Mesenteric fat pad (tissue), 1 donor: ENCODE measurements around the gene ACTR3C. TPM values are rescaled to one million over a fixed set of nuclear protein-coding genes. Genes with fewer than 3 reads are reported as not detected.

ENCODE experiments used
- DNase-seq: peaks from one replicate; pipeline ENCODE4 v3.0.0-alpha.2; 2020; ENCODE audit warnings: low spot score
- total RNA-seq: library from RNA; stranded (reverse); fragmentation: NEBNext Ultra II Directional; extraction: Animal tissue kit (Norgen Biotek cat#: 25700); gene quantifications from one replicate; pipeline ENCODE4 v1.2.1, GENCODE V29; 2021
- donor health status: DM: yes; HTN: yes; CAD: no.

The ACTR3C gene
- total RNA-seq, 1 donor from 2014 or later = 2.6 TPM

GRCh38 chr7:150359622-150360362 is 36.4 kb upstream of the ACTR3C start:
- no peak for DNase-seq

GRCh38 chr7:150358988-150359621 is 35.8 kb upstream of the ACTR3C start:
- DNase-seq = no peak

- no peak for DNase-seq
Measured at GRCh38 chr7:150358433-150358832, 35.1 kb upstream of the ACTR3C start.

GRCh38 chr7:150357771-150358427 is 34.6 kb upstream of the ACTR3C start:
- no peak for DNase-seq

GRCh38 chr7:150357270-150357669 is 33.9 kb upstream of the ACTR3C start:
- no peak for DNase-seq

- DNase-seq = no peak
Measured at GRCh38 chr7:150356265-150356897, 33.0 kb upstream of the ACTR3C start.

- no peak for DNase-seq
Measured at GRCh38 chr7:150355666-150356059, 32.3 kb upstream of the ACTR3C start.

GRCh38 chr7:150351587-150352194 is 28.3 kb upstream of the ACTR3C start:
- no peak for DNase-seq

- no peak for DNase-seq
Measured at GRCh38 chr7:150346922-150347321, 23.6 kb upstream of the ACTR3C start.

- no peak for DNase-seq
Measured at GRCh38 chr7:150345012-150345411, 21.7 kb upstream of the ACTR3C start.

- no peak for DNase-seq
Measured at GRCh38 chr7:150344299-150344698, 21.0 kb upstream of the ACTR3C start.

- no peak for DNase-seq
Measured at GRCh38 chr7:150343225-150343624, 19.9 kb upstream of the ACTR3C start.

GRCh38 chr7:150342121-150342408 is 18.7 kb upstream of the ACTR3C start:
- DNase-seq = peak; percentile 68

- DNase-seq = no peak
Measured at GRCh38 chr7:150341263-150342120, 18.1 kb upstream of the ACTR3C start, which contains the start of gene RARRES2. RARRES2 (minus strand) TSS chr7:150341629; CDS start chr7:150340609, 1,020 bp downstream.

- no peak for DNase-seq
Measured at GRCh38 chr7:150340875-150341262, 17.5 kb upstream of the ACTR3C start.

- peak; percentile 88 for DNase-seq
Measured at GRCh38 chr7:150340024-150340749, 16.8 kb upstream of the ACTR3C start.

GRCh38 chr7:150339409-150339809 is 16.1 kb upstream of the ACTR3C start:
- DNase-seq = peak; percentile 75

- peak; percentile 76 for DNase-seq
Measured at GRCh38 chr7:150338166-150338829, 15.0 kb upstream of the ACTR3C start.

GRCh38 chr7:150337659-150338081 is 14.3 kb upstream of the ACTR3C start:
- DNase-seq = peak; percentile 78
